ENCODE results near the gene TMEM82. TPM values are rescaled to one million over a fixed set of nuclear protein-coding genes. Genes with fewer than 3 reads are reported as not detected.

TMEM82 gene
- total and polyA plus RNA-seq, 12 donors, result 0.14 TPM; not detected in 11

DNA sequence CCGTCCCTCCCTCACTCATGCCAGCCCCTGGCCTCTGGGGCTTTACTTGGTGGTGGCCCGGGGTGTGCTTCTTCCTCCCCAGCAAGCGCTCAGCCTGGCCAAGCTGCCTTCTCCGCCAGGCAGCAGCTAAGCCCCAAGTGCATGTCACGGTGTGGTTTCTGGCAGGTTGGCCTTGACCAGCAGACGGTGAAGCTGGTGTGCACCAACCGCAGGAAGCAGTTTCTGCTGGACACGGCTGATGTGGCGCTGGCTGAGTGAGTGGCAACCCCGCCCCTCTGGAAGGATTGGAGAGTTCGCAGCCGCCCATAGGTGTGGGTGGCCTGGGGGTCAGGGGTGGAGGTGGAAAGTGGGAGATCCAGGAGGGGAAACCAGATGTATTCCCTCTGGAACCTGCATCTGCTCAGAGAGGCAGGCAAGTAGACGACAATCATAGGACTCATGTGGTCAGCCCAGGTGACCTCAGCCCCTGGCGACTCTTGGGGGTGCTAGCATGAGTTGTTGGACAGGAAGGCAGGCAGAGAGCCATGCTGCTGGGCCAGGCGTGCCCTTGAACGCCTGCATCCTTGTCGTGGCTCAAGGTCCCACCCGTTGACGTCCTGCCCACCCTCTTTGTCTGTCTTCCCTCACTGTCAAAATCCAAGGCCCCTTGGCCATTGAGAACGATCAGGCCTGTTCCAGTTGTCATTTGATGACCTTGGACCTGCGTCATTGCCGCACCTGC, 13.2 kb upstream of the TMEM82 start:
- WGBS, 4 donors, result 55 to 81% (median 68%) methylated on average over 8 to 22 of the region's 22 CpGs
- Histone ChIP-seq H3K36me3 (replicated peaks in 1 of 2) (peaks cover 0 to 90% of the 10 kb centered on the region in 2 donors), H3K27me3 (no peaks in the 10 kb centered on the region), H3K4me3 (no peak overlapping the region), H3K27ac (peak overlapping the region in 2 of 5 donors; percentile 24 to 38), H3K4me1 (replicated peaks in 1 of 2) (peaks cover 0 to 25% of the 10 kb centered on the region in 2 donors), H3K9me3 (replicated peaks in 1 of 3) (no peaks in the 10 kb centered on the region)
- intact Hi-C loops (cut with DNase I), result no loop called here
- DNase-seq, result peak in 6 of 7 donors; percentile 52 to 74 (median 66)
- TF ChIP-seq, protein P1, sequence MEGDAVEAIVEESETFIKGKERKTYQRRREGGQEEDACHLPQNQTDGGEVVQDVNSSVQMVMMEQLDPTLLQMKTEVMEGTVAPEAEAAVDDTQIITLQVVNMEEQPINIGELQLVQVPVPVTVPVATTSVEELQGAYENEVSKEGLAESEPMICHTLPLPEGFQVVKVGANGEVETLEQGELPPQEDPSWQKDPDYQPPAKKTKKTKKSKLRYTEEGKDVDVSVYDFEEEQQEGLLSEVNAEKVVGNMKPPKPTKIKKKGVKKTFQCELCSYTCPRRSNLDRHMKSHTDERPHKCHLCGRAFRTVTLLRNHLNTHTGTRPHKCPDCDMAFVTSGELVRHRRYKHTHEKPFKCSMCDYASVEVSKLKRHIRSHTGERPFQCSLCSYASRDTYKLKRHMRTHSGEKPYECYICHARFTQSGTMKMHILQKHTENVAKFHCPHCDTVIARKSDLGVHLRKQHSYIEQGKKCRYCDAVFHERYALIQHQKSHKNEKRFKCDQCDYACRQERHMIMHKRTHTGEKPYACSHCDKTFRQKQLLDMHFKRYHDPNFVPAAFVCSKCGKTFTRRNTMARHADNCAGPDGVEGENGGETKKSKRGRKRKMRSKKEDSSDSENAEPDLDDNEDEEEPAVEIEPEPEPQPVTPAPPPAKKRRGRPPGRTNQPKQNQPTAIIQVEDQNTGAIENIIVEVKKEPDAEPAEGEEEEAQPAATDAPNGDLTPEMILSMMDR (IDR thresholded peaks at IDR 0.05), result no peak
- no peak for TF ChIP-seq POLR2A (IDR thresholded peaks at IDR 0.05)

DNA sequence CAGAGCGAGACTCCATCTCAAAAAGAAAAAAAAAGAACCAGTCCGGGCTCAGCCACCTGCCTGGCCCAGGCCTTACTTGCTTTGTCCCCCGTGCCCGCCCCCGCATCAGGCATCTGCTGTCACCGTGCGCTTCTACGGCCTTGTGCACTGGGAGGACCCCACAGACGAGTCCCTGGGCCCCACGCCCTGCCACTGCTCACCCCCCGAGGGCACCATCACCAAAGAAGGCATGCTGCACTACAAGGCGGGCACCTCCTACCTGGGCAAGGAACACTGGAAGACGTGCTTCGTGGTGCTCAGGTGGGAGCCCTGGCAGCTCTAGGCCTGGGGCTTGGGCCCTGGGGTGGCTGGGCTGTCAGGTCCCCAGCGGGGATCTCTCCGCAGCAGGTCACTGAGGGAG, 11.9 kb upstream of the TMEM82 start:
- H3K27me3 ChIP-seq, result no peaks in the 10 kb centered on the region
- no peaks in the 10 kb centered on the region for H3K9me3 ChIP-seq (replicated peaks in 1 of 3)
- no peak overlapping the region for H3K27ac ChIP-seq
- TF ChIP-seq, protein P1 (IDR thresholded peaks at IDR 0.05), result no peak
- no peak for TF ChIP-seq POLR2A (IDR thresholded peaks at IDR 0.05)
- H3K4me1 ChIP-seq (replicated peaks in 1 of 2), result peaks cover 2 to 31% of the 10 kb centered on the region in 2 donors
- 91 to 95% (median 93%) methylated on average over 11 to 16 of the region's 16 CpGs for WGBS, 4 donors
- peaks cover 0 to 95% of the 10 kb centered on the region in 2 donors for H3K36me3 ChIP-seq (replicated peaks in 1 of 2)
- no peak overlapping the region for H3K4me3 ChIP-seq
- intact Hi-C loops (cut with DNase I), result no loop called here
- DNase-seq, result no peak

DNA sequence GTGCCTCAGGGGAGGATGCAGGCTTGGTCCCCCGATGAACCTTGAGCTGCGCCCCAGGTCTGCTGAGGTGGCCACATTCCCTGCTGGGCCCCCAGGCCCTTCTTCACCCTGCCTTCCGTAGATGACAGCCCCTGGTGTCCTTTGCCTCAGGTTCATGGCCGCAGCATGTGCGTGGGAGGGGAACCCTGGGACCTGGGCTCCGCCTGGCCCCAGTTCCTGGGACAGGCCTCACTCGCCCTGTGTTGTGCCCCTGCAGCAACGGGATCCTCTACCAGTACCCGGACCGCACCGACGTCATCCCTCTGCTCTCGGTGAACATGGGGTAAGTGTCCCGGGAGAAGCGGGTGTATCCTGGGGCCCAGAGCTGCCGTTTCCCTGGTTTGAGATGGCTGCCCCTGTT, 11.4 kb upstream of the TMEM82 start:
- TF ChIP-seq, protein P1 (IDR thresholded peaks at IDR 0.05), result no peak
- Histone ChIP-seq H3K27me3 (no peaks in the 10 kb centered on the region), H3K4me1 (replicated peaks in 1 of 2) (peaks cover 7 to 36% of the 10 kb centered on the region in 2 donors), H3K4me3 (no peak overlapping the region), H3K9me3 (replicated peaks in 1 of 3) (no peaks in the 10 kb centered on the region), H3K27ac (no peak overlapping the region), H3K36me3 (replicated peaks in 1 of 2) (peaks cover 0 to 90% of the 10 kb centered on the region in 2 donors)
- DNase-seq, result no peak
- intact Hi-C loops (cut with DNase I), result no loop called here
- WGBS, 4 donors, result 86 to 91% (median 89%) methylated on average over 10 to 16 of the region's 16 CpGs

DNA sequence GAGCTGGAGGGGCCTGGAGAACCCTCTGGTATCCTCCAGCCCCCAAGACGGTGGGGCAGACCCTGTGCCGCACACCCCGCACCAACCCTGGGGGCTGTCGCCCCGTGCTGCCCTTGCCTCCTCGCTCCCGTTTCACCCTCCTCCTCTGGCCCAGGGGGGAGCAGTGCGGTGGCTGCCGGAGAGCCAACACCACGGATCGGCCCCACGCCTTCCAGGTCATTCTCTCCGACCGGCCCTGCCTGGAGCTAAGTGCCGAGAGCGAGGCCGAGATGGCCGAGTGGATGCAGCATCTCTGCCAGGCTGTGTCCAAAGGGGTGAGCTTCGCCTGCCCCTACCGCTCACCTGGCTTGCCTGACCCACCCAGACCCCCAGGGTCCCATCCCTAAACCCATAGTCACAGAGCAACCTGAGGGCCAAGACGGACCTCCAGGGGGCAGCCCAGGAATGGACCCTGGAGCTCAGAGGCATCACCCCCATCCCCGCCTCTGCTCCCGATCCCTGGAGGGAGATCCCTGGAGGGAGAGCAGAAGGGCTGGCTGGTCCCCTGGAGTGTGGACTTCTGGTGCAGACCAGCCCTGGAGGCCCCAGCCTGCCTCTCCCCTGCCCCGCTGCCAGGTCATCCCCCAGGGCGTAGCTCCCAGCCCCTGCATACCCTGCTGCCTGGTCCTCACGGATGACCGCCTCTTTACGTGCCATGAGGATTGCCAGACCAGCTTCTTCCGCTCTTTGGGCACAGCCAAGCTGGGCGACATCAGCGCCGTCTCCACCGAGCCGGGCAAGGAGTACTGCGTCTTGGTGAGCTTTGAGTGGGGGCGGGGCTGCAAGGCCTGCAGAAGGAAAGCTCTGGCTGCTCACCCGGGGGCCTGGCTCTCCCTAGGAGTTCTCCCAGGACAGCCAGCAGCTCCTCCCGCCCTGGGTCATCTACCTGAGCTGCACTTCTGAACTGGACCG, 10.3 kb upstream of the TMEM82 start:
- peaks cover 0 to 79% of the 10 kb centered on the region in 2 donors for H3K36me3 ChIP-seq (replicated peaks in 1 of 2)
- no peak for TF ChIP-seq POLR2A (IDR thresholded peaks at IDR 0.05)
- TF ChIP-seq, protein P1 (IDR thresholded peaks at IDR 0.05), result no peak
- WGBS, 4 donors, result 94 to 96% (median 95%) methylated on average over 20 to 39 of the region's 39 CpGs
- DNase-seq, result no peak
- H3K4me1 ChIP-seq (replicated peaks in 1 of 2), result peaks cover 18 to 38% of the 10 kb centered on the region in 2 donors
- no peaks in the 10 kb centered on the region for H3K9me3 ChIP-seq (replicated peaks in 1 of 3)
- no peak overlapping the region for H3K27ac ChIP-seq
- no peaks in the 10 kb centered on the region for H3K27me3 ChIP-seq
- intact Hi-C loops (cut with DNase I), result no loop called here
- H3K4me3 ChIP-seq, result no peak overlapping the region
